Measurements from ENCODE around the gene FBLN1.
"Not testable (repeated sequence)": the region's sequence is repeated elsewhere in the genome, so short reads cannot be mapped to it uniquely, and the experiment has no call there.

The FBLN1 gene

GRCh38 chr22:45528046-45528445 lies 25.4 kb downstream of the FBLN1 start:
- DNase-seq: no peak

GRCh38 chr22:45529105-45529504 lies 26.4 kb downstream of the FBLN1 start:
- DNase-seq: no peak

GRCh38 chr22:45529971-45530575 lies 27.4 kb downstream of the FBLN1 start:
- DNase-seq: peak; percentile 89

GRCh38 chr22:45531441-45532234 lies 29.0 kb downstream of the FBLN1 start:
- peak; percentile 44 for DNase-seq

GRCh38 chr22:45532235-45532631 lies 29.6 kb downstream of the FBLN1 start:
- DNase-seq: no peak

- DNase-seq: no peak
These were observed 31.0 kb downstream of the FBLN1 start for GRCh38 chr22:45533703-45534102.

- DNase-seq: no peak
These were observed 31.9 kb downstream of the FBLN1 start for GRCh38 chr22:45534339-45535192.

- DNase-seq: no peak
These were observed 32.6 kb downstream of the FBLN1 start for GRCh38 chr22:45535290-45535689.

GRCh38 chr22:45535835-45536234 lies 33.2 kb downstream of the FBLN1 start:
- not testable (repeated sequence) for DNase-seq

- peak; percentile 96 for DNase-seq
These were observed 35.1 kb downstream of the FBLN1 start for GRCh38 chr22:45537734-45538181.

GRCh38 chr22:45538281-45538680 lies 35.6 kb downstream of the FBLN1 start:
- no peak for DNase-seq

- DNase-seq: no peak
These were observed 37.4 kb downstream of the FBLN1 start for GRCh38 chr22:45540122-45540521.

GRCh38 chr22:45541382-45541979 lies 38.8 kb downstream of the FBLN1 start:
- DNase-seq: no peak

GRCh38 chr22:45542001-45542520 lies 39.4 kb downstream of the FBLN1 start:
- no peak for DNase-seq

GRCh38 chr22:45542736-45543135 lies 40.1 kb downstream of the FBLN1 start:
- DNase-seq: not testable (repeated sequence)

GRCh38 chr22:45543243-45543642 lies 40.6 kb downstream of the FBLN1 start:
- DNase-seq: no peak

- peak; percentile 44 for DNase-seq
These were observed 42.0 kb downstream of the FBLN1 start for GRCh38 chr22:45544588-45545170.

- no peak for DNase-seq
These were observed 43.8 kb downstream of the FBLN1 start for GRCh38 chr22:45546333-45547015.

GRCh38 chr22:45547016-45547345 lies 44.3 kb downstream of the FBLN1 start:
- no peak for DNase-seq

GRCh38 chr22:45547731-45548130 lies 45.0 kb downstream of the FBLN1 start:
- no peak for DNase-seq

- no peak for DNase-seq
These were observed 45.7 kb downstream of the FBLN1 start for GRCh38 chr22:45548247-45548840.
